LNCAP (cell line): ENCODE data around the gene NAPSA.

Source experiments
- TF ChIP-seq, protein P1 (sequence below): fragments of 450-650 bp; IDR thresholded peaks from 2 replicates; pipeline ENCODE4 v1.5.1; 2017; ENCODE audit warnings: mild to moderate bottlenecking

NAPSA gene

DNA sequence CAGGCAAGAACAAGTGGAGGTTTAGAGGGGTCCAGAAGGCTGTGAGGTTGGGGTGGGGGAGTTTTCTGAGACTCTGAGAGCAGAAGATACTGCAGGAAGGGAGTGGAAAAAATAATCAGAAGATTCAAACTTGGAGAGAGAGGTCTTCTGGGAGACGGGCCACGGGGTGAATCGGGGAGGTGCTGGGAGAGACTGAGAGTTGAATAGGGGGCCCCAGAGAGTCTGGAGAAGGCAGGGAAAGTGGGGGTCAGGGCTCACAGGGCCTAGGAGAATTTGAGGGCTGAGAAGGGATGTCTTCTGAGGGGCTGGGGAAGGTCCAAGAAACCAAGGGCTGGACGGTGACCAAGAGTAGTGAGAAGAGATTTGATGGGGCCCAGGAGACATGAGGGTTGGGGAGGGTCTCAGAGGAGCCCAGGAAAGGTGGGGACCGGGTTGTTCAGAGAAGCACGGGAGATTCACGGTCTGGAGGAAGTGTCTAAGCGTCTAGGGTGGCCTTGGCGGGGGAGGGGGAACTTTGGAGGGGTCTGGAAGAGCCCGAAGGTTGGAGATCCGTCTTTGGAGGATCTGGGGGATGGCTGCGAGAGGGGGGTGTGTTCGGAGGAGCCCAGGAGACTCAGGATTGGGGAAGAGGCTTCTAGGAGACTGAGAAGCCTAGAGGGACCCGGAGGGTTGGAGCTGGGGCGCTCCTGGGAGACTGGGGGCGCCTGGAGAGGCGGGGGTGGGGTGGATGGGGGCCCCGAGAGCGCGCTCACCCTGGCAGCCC lies 37.8 kb downstream of the NAPSA start:
- TF ChIP-seq, protein P1, sequence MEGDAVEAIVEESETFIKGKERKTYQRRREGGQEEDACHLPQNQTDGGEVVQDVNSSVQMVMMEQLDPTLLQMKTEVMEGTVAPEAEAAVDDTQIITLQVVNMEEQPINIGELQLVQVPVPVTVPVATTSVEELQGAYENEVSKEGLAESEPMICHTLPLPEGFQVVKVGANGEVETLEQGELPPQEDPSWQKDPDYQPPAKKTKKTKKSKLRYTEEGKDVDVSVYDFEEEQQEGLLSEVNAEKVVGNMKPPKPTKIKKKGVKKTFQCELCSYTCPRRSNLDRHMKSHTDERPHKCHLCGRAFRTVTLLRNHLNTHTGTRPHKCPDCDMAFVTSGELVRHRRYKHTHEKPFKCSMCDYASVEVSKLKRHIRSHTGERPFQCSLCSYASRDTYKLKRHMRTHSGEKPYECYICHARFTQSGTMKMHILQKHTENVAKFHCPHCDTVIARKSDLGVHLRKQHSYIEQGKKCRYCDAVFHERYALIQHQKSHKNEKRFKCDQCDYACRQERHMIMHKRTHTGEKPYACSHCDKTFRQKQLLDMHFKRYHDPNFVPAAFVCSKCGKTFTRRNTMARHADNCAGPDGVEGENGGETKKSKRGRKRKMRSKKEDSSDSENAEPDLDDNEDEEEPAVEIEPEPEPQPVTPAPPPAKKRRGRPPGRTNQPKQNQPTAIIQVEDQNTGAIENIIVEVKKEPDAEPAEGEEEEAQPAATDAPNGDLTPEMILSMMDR, result no peak

DNA sequence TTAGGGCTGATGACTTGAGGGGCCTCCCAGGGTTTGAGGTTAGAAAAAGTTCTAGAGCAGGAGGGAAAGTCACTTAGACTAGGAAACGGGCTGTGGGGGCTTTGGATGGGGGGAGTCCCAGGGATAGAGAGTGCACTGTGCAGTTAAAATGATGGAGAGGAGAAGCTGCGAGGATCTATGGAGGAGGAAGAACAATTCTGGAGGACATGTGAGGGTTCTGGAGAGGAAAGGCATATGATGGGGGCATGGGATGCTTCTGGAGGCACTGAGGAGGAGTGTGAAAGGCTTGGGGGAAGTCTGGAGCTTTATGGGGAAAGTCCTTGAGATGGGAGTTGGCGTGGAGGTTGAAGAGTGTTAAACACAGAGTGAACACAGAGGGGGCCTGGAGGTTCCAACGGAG lies 38.4 kb downstream of the NAPSA start:
- TF ChIP-seq, protein P1, result no peak

DNA sequence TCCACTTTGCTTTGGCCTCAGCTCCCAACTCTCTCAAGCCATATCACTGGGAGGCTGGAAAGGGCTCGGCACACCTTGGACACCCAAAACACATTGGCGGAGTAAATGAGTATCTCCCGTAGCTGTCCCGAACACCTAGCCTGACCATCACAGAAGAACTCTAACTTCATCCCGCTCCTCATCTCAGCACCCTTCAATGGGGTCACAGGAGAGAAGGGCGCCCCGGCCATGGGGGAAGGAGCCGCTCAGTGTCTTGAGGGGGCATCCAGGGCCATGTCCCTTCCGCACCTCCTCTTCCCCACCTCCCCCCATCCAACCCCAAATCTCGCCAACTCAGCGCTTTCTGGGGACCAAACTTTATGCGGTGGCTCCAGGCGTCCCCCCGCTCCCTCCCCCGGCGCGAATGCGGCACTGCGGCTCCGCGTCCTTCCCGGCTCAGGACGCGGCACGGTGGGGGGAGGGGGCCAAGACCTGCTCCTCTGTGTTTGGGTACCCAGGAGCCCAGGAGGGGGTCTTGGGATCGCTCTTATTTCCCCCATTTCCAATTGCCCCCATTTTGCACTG lies 39.3 kb downstream of the NAPSA start:
- TF ChIP-seq, protein P1, result no peak

DNA sequence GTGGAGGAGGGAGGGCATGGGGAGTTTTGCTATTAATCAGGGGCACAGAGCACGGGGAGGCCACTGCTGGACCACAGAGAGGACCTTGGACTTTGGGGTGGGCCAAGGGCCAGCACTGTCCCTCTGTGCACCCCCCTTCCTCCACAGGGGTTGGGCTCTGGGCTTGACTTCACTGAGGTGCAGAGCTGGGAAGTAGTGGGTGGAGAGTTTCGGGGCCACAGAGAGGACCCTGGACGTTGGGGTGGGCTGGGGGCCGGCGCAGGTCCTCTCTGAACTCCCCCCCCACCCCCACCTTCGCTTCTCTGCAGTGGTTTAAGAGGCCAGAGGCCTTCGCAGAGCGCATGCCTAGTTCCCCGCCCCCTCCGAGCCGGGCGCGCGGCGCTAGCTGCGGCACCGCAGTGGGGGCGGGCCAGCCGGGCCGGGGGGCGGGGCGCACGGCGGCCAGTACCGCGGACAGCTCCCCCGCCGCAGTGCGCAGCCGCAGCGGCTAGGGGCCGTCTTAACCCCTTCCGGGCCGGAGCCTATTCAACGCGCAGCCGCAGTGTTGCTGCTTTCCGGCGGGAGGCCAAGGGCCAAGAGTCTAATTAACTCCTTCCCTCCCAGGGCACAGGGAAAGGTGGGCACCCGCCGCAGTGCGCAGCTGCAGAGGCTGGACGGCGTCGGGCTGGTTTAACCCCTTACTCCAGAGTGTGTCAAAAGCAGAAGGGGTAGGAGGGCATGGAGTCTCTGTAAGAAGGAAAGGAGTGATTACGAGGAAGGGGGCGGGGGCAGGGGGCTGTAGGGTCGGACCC lies 39.9 kb downstream of the NAPSA start:
- TF ChIP-seq, protein P1, result no peak

DNA sequence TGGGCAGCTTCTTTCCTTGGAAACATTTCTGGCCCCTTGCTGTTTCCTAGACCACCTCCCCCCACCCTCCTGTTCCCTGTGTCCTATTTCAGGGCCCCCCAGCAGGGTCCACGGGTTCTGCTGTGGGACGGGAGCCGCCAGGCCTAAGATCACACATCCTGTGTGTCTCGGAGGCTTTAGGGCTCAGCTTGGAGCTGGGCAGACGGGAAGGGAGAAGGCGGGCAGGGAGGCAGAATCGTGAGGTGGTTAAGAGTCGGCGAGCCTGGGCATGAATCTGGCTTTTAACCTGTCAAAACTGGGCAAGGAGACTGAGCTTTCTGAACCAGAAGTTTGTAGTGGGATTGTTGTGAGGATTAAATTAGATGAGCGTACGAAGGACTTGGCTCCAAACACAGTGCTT lies 41.1 kb downstream of the NAPSA start:
- TF ChIP-seq, protein P1, result no peak

DNA sequence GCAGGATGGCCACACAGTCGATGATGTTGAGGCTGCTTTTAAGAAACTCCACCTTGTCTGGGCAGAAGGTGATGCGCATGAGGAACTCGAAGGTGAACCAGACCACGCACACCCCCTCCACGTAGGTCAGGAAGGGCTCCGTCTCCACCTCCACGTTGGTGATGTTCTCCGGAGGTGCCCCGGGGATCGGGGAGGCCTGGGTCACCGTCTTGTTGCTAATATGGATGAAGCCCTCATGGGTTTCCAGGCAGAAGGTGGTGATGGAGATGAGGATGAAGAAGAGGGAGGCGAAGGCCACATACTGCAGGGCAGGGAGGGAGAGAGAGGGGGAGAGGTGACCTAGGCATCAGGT lies 41.7 kb downstream of the NAPSA start:
- TF ChIP-seq, protein P1, result no peak

DNA sequence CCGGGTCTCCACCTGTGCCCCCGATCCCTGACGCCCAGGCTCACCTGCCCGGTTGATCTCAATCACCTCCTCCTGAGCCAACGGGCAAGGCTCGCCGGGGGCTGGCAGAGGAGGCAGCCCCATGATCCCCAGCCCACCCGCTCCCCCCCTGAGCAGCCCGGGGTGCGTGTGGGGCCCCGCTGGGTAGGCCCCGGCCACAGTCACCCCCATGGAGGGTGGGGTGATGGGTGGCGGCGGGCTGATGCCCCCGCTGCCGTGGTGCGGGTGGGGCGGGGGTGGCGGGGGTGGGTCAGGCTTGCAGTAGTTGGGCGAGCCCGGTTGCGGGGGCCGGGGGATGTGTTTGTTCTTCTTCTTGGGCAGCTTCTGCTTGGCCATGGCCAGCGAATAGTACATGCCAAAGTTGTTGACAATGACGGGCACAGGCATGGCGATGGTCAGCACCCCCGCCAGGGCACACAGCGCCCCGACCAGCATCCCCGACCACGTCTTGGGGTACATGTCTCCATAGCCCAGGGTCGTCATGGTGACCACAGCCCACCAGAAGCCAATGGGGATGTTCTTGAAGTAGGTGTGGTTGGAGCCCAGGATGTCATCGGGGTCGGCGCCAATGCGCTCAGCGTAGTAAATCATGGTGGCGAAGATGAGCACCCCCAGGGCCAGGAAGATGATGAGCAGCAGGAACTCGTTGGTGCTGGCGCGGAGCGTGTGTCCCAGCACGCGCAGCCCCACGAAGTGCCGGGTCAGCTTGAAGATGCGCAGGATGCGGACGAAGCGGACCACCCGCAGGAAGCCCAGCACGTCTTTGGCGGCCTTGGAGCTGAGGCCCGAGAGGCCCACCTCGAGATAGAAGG lies 42.3 kb downstream of the NAPSA start:
- TF ChIP-seq, protein P1, result no peak
